GM23338 (cell line): ENCODE measurements around the gene CRADD.
"Not testable (repeated sequence)": the region's sequence is repeated elsewhere in the genome, so short reads cannot be mapped to it uniquely, and the experiment has no call there.

Experiments
- CREB1 ChIP-seq: fragments of 250-450 bp; sonication (Bioruptor Pico); IDR thresholded peaks from 2 replicates; pipeline ENCODE4 v1.5.0; 2020; ENCODE audit warnings: low read depth, mild to moderate bottlenecking, moderate library complexity
- EZH2 ChIP-seq: fragments of 200-600 bp; sonication (generic); IDR thresholded peaks from one replicate; pipeline ENCODE4 v1.8.0; 2017; ENCODE audit warnings: antibody characterized with exemption, mild to moderate bottlenecking, low read depth; ENCODE audit not compliant: unreplicated experiment
- JUNB ChIP-seq: IDR thresholded peaks from one replicate; pipeline ENCODE4 v1.6.1; 2016; ENCODE audit warnings: antibody characterized with exemption; ENCODE audit not compliant: unreplicated experiment
- POLR2AphosphoS5 ChIP-seq: IDR thresholded peaks from 2 replicates; pipeline ENCODE4 v1.6.1; 2016; ENCODE audit warnings: antibody characterized with exemption, low read depth
- STAT1 ChIP-seq: IDR thresholded peaks from one replicate; pipeline ENCODE4 v1.6.1; 2016; ENCODE audit warnings: antibody characterized with exemption; ENCODE audit not compliant: unreplicated experiment
- TF ChIP-seq, protein P1 (sequence below), 2 experiments: fragments of 200-600 bp in 1 of 2; sonication (generic) in 1 of 2; conservative IDR thresholded peaks; 2 replicates each; pipeline versions ENCODE4 v1.5.1 to v1.6.1; 2016 to 2017; ENCODE audit warnings: antibody characterized with exemption in 2 of 2, low read depth in 2 of 2, mild to moderate bottlenecking in 2 of 2, moderate library complexity in 1 of 2

- TF ChIP-seq POLR2AphosphoS5; EZH2; JUNB; STAT1; CREB1 (CRISPR knock-in tag): not testable (repeated sequence)
- TF ChIP-seq, protein P1, sequence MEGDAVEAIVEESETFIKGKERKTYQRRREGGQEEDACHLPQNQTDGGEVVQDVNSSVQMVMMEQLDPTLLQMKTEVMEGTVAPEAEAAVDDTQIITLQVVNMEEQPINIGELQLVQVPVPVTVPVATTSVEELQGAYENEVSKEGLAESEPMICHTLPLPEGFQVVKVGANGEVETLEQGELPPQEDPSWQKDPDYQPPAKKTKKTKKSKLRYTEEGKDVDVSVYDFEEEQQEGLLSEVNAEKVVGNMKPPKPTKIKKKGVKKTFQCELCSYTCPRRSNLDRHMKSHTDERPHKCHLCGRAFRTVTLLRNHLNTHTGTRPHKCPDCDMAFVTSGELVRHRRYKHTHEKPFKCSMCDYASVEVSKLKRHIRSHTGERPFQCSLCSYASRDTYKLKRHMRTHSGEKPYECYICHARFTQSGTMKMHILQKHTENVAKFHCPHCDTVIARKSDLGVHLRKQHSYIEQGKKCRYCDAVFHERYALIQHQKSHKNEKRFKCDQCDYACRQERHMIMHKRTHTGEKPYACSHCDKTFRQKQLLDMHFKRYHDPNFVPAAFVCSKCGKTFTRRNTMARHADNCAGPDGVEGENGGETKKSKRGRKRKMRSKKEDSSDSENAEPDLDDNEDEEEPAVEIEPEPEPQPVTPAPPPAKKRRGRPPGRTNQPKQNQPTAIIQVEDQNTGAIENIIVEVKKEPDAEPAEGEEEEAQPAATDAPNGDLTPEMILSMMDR (conservative IDR thresholded peaks at IDR 0.05; ENCODE audit: low read depth in 2 of 2), result not testable (repeated sequence)
Measured at GRCh38 chr12:93801666-93802065, 124.5 kb downstream of the CRADD start.
